Retinal pigment epithelial cell (primary cell): Measurements from ENCODE around the gene TLCD5.

ENCODE experiments used
- DNase-seq: peaks from one replicate; pipeline ENCODE4 v3.0.0-alpha.2; 2010; ENCODE audit warnings: low read depth
- H3K4me3 ChIP-seq: 2 replicates; pipeline ENCODE4 v1.5.1; 2011; ENCODE audit warnings: mild to moderate bottlenecking, low read length, control low read depth, moderate library complexity
- TF ChIP-seq, protein P1 (sequence below): conservative IDR thresholded peaks from 2 replicates; pipeline ENCODE4 v1.5.1; 2011; ENCODE audit warnings: low read depth, low read length, control low read depth, inconsistent platforms

The TLCD5 gene

GRCh38 chr11:120376547-120377182 lies 51.6 kb downstream of the TLCD5 start:
- TF ChIP-seq, protein P1, sequence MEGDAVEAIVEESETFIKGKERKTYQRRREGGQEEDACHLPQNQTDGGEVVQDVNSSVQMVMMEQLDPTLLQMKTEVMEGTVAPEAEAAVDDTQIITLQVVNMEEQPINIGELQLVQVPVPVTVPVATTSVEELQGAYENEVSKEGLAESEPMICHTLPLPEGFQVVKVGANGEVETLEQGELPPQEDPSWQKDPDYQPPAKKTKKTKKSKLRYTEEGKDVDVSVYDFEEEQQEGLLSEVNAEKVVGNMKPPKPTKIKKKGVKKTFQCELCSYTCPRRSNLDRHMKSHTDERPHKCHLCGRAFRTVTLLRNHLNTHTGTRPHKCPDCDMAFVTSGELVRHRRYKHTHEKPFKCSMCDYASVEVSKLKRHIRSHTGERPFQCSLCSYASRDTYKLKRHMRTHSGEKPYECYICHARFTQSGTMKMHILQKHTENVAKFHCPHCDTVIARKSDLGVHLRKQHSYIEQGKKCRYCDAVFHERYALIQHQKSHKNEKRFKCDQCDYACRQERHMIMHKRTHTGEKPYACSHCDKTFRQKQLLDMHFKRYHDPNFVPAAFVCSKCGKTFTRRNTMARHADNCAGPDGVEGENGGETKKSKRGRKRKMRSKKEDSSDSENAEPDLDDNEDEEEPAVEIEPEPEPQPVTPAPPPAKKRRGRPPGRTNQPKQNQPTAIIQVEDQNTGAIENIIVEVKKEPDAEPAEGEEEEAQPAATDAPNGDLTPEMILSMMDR = no peak
- no peak for DNase-seq
- no peak overlapping the region for H3K4me3 ChIP-seq

DNA sequence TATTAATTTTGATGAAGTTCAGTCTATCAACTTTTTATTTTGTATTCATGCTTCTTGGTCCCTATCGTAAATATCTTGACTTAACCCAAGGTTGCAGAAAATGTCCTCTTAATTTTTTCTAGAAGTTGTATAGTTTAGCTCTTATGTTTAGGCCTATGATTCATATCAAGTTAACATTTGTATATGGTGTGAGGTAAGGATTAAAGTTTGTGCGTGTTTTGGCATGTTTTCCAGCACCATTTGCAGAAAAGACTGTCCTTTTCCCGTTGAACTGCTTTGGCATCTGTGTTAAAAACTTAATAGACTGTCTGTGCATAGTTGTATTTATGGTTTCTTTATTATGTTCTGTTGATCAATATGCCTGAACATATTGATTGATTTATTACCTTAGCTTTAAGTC lies 53.4 kb downstream of the TLCD5 start:
- TF ChIP-seq, protein P1 = no peak
- DNase-seq = no peak
- H3K4me3 ChIP-seq = no peak overlapping the region

DNA sequence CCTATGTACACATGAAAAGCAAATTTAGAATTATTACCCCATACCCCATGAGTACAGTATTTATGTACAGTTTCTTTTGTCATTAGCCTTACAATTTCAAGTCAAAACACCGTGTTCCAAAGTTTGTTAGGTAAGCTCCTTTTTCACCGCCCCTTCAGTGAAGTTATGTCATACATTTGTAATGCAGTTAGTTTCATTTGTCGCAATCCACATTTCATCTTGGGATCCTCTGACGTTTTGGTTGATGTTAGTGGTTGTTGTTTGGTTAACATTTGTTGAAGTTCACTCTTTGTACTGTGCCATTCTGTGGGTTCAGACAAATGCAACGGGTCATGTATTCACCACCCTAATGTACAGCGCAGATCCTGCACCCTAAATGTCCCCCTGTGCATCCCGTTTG lies 56.3 kb downstream of the TLCD5 start:
- DNase-seq = no peak
- TF ChIP-seq, protein P1 = no peak

More for the DNA sequence above, 56.3 kb downstream of the TLCD5 start:
- H3K4me3 ChIP-seq = no peak overlapping the region
